Right lobe of liver (tissue), 6 donors: ENCODE results near the gene C2. TPM values are rescaled to one million over a fixed set of nuclear protein-coding genes. Genes with fewer than 3 reads are reported as not detected.

Experiments
- ATAC-seq, 4 donors: fragments of 200-7000 bp; cut with Tn5 transposase; one replicate each; pipeline ENCODE4 v1.9.1; 2020; ENCODE audit warnings: mild to moderate bottlenecking in 4 of 4, moderate library complexity in 4 of 4
- DNase-seq, 3 donors: peaks; one replicate each; pipeline ENCODE4 v3.0.0-alpha.2; 2020
- H3K27ac ChIP-seq, 3 donors: fragments of 200-600 bp; one replicate each; pipeline ENCODE4 v1.8.0; 2022
- H3K27me3 ChIP-seq, 2 donors: fragments of 200-600 bp; one replicate each; pipeline ENCODE4 v1.8.0; 2022
- H3K36me3 ChIP-seq, 4 donors: fragments of 200-600 bp; sonication (generic) in 1 of 4; one replicate each; pipeline versions ENCODE4 v1.5.1 to v1.8.0; 2017 to 2022; ENCODE audit warnings: control low read depth in 1 of 4
- H3K4me1 ChIP-seq, 4 donors: fragments of 200-600 bp; sonication (generic) in 1 of 4; one replicate each; pipeline versions ENCODE4 v1.5.1 to v1.8.0; 2017 to 2022; ENCODE audit warnings: control low read depth in 1 of 4
- H3K4me3 ChIP-seq, 3 donors: fragments of 200-600 bp; one replicate each; pipeline ENCODE4 v1.8.0; 2022
- H3K9me3 ChIP-seq, 4 donors: fragments of 200-600 bp; sonication (generic) in 1 of 4; one replicate each; pipeline versions ENCODE4 v1.5.1 to v1.8.0; 2017 to 2022; ENCODE audit warnings: control low read depth in 1 of 4
- CTCF ChIP-seq, 4 donors: fragments of 200-600 bp in 3 of 4; fragments of 450-650 bp in 1 of 4; IDR thresholded peaks; one replicate each; pipeline versions ENCODE4 v1.5.1 to v1.8.0; 2016 to 2022; ENCODE audit warnings: antibody characterized with exemption in 4 of 4, mild to moderate bottlenecking in 2 of 4
- POLR2A ChIP-seq: fragments of 450-650 bp; IDR thresholded peaks from one replicate; pipeline ENCODE4 v1.6.1; 2017; ENCODE audit warnings: antibody characterized with exemption, mild to moderate bottlenecking
- WGBS: methylation state at CpG from one replicate; pipeline ENCODE4 v1.1.6; 2018; ENCODE audit warnings: low coverage, low lambda C conversion rate; ENCODE audit not compliant: insufficient coverage; ENCODE audit errors: missing lambda C conversion rate; 5-methylcytosine and 5-hydroxymethylcytosine counted together
- intact Hi-C, 2 donors: fragments of 100-400 bp; cut with DNase I; formaldehyde crosslinking; loops; one replicate each; pipeline versions ENCODE4 v1.11.2 to v1.14.1; 2022
- long read RNA-seq: library from polyadenylated mRNA; unstranded; transcript quantifications from one replicate; pipeline ENCODE4 v2.0.0, GENCODE V29; 2019
- total RNA-seq, 6 experiments: library from RNA; depleted of rRNA in 2 of 6; stranded (reverse); fragments of >200 nt in 2 of 6; fragmentation: NEBNext Ultra II Directional in 3 of 6; extraction: Animal tissue kit (Norgen Biotek cat#: 25700) in 3 of 6; gene quantifications; one replicate each; pipeline versions ENCODE4 v1.1.0 to v1.2.4, GENCODE V29; 2016 to 2023
- donor health status: DM: no; HTN: yes; CAD: no.
- donor health status: DM: no; HTN: no; CAD: no.
- donor health status: DM: no; HTN: no; CAD: no.
- donor health status: DM: no; HTN: yes; CAD: no.
- donor health status: DM: no; HTN: yes; CAD: no.

Gene C2
- 100 to 1,000 TPM; 309 to 739 (median 533) TPM for total RNA-seq
- long read RNA-seq, transcript C2-201 (18 exons, 2,850 nt) = major isoform, 108 of 152 reads
- long read RNA-seq, transcript C2-205 (6 exons, 1,658 nt) = minor isoform, 6 of 152 reads
- long read RNA-seq, partial matches to known transcripts = 28 of 152 reads
- long read RNA-seq, other reads (novel, unspliced or antisense) = 9 of 152 reads

GRCh38 chr6:31927242-31927862 lies at the start of gene C2:
TSS of gene C2 (plus strand) at chr6:31927717. CDS start at chr6:31927753, 36 bp downstream.
- TF ChIP-seq POLR2A (peak; percentile 59), CTCF (IDR thresholded peaks at IDR 0.05) (no peak)
- ATAC-seq = peak; percentile 79 to 92 (median 86)
- Histone ChIP-seq H3K9me3 (no peaks in the 10 kb centered on the region), H3K27ac (peak within 1 kb of the TSS; percentile 86 to 88 (median 87)), H3K4me3 (peak within 1 kb of the TSS; percentile 58 to 88 (median 78)), H3K4me1 (peaks cover 0 to 31% (median 7%) of the 10 kb centered on the region in 4 donors), H3K27me3 (no peaks in the 10 kb centered on the region), H3K36me3 (no peaks in the 10 kb centered on the region)
- DNase-seq = peak; percentile 83 to 89 (median 89)
- intact Hi-C loops = no loop called here
- 21% methylated on average over 11 of the region's 11 CpGs for WGBS

- 63% methylated on average over 1 of the region's 3 CpGs for WGBS
- Histone ChIP-seq H3K9me3 (no peaks in the 10 kb centered on the region), H3K27ac (no peak overlapping the region), H3K4me1 (no peaks in the 10 kb centered on the region), H3K4me3 (no peak overlapping the region), H3K27me3 (no peaks in the 10 kb centered on the region), H3K36me3 (peaks cover 0 to 19% (median 3%) of the 10 kb centered on the region in 4 donors)
- TF ChIP-seq POLR2A (no peak), CTCF (IDR thresholded peaks at IDR 0.05) (no peak)
- no peak for ATAC-seq
- intact Hi-C loops = loop anchor here in 1 of 2 donors (10.0 kb wide), 1 partner anchor 203 kb away; no protein-coding TSS in a partner anchor
- DNase-seq = no peak
These were observed 49.3 kb upstream of the C2 start for GRCh38 chr6:31878222-31878621.

GRCh38 chr6:31878726-31879125 lies 48.8 kb upstream of the C2 start, which contains the start of gene SLC44A4:
TSS of gene SLC44A4 (minus strand) at chr6:31878997. CDS start at chr6:31878980, 17 bp downstream.
- TF ChIP-seq POLR2A (no peak), CTCF (IDR thresholded peaks at IDR 0.05) (no peak)

GRCh38 chr6:31879143-31879542 lies 48.4 kb upstream of the C2 start:
- peaks cover 0 to 19% (median 6%) of the 10 kb centered on the region in 4 donors for H3K36me3 ChIP-seq
- DNase-seq = no peak
- 82% methylated on average over 6 of the region's 13 CpGs for WGBS

More at GRCh38 chr6:31878726-31879125, 48.8 kb upstream of the C2 start, which contains the start of gene SLC44A4:
- DNase-seq (no peak), ATAC-seq (no peak)
- 77% methylated on average over 16 of the region's 18 CpGs for WGBS
- peaks cover 0 to 19% (median 5%) of the 10 kb centered on the region in 4 donors for H3K36me3 ChIP-seq
- no peaks in the 10 kb centered on the region for H3K9me3 ChIP-seq
- no peak within 1 kb of the TSS for H3K27ac ChIP-seq
- H3K4me3 ChIP-seq = no peak within 1 kb of the TSS
- H3K27me3 ChIP-seq = no peaks in the 10 kb centered on the region
- intact Hi-C loops = loop anchor here in 1 of 2 donors (10.0 kb wide), 1 partner anchor 204 kb away; no protein-coding TSS in a partner anchor
- no peaks in the 10 kb centered on the region for H3K4me1 ChIP-seq

More at GRCh38 chr6:31879143-31879542, 48.4 kb upstream of the C2 start:
- Histone ChIP-seq H3K27me3 (no peaks in the 10 kb centered on the region), H3K4me1 (no peaks in the 10 kb centered on the region), H3K9me3 (no peaks in the 10 kb centered on the region), H3K27ac (no peak overlapping the region), H3K4me3 (no peak overlapping the region)
- ATAC-seq = no peak
- intact Hi-C loops = loop anchor here in 1 of 2 donors (10.0 kb wide), 1 partner anchor 204 kb away; no protein-coding TSS in a partner anchor
- TF ChIP-seq POLR2A (no peak), CTCF (IDR thresholded peaks at IDR 0.05) (no peak)
